C4-2B (cell line): Measurements from ENCODE around the gene AQP6.

Experiments used
- ZFX ChIP-seq: fragments of 450-650 bp; IDR thresholded peaks from 2 replicates; pipeline ENCODE4 v1.6.1; 2017
- TF ChIP-seq, protein P1 (sequence below): fragments of 450-650 bp; conservative IDR thresholded peaks from 2 replicates; pipeline ENCODE4 v1.5.1; 2017; ENCODE audit warnings: mild to moderate bottlenecking

DNA sequence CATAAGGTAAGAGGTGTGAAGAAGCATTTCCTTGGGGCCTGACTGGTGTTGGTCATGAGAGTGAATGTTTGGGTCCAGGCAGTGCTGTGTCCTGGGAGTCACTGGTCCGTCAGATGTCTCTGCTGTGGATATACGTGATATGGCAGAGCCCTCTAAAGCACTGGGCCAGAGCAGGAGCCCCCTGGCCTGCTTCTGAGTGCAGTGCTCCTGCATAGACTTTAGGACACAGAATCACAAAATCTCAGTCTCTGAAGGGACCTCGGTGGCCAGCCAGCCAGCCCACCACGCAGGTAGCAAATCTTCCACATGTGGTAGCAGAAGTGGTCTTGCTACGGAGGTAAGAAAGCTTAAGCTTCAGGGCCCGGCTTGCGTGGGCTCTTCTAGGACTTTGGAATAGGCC, 40.7 kb upstream of the AQP6 start:
- TF ChIP-seq, protein P1, sequence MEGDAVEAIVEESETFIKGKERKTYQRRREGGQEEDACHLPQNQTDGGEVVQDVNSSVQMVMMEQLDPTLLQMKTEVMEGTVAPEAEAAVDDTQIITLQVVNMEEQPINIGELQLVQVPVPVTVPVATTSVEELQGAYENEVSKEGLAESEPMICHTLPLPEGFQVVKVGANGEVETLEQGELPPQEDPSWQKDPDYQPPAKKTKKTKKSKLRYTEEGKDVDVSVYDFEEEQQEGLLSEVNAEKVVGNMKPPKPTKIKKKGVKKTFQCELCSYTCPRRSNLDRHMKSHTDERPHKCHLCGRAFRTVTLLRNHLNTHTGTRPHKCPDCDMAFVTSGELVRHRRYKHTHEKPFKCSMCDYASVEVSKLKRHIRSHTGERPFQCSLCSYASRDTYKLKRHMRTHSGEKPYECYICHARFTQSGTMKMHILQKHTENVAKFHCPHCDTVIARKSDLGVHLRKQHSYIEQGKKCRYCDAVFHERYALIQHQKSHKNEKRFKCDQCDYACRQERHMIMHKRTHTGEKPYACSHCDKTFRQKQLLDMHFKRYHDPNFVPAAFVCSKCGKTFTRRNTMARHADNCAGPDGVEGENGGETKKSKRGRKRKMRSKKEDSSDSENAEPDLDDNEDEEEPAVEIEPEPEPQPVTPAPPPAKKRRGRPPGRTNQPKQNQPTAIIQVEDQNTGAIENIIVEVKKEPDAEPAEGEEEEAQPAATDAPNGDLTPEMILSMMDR: no peak
- TF ChIP-seq ZFX: no peak
